ENCODE measurements around the gene PDS5B.

GRCh38 chr13:32595306-32595705 is 9.1 kb downstream of the PDS5B start:
- no peak for TF ChIP-seq EP300 (IDR thresholded peaks at IDR 0.05; ENCODE audit: low read depth)
- TF ChIP-seq CTCF (IDR thresholded peaks at IDR 0.05), result no peak
- no peak for TF ChIP-seq POLR2A (IDR thresholded peaks at IDR 0.05)
